ENCODE data around the gene MAGI1.

Gene MAGI1

GRCh38 chr3:65335587-65335986 lies 703.1 kb downstream of the MAGI1 start:
- DNase-seq = no peak

GRCh38 chr3:65334045-65334665 lies 704.6 kb downstream of the MAGI1 start:
- no peak for DNase-seq

GRCh38 chr3:65331730-65332129 lies 707.0 kb downstream of the MAGI1 start:
- DNase-seq = no peak

- DNase-seq = no peak
Measured at GRCh38 chr3:65330072-65330471, 708.6 kb downstream of the MAGI1 start.

- DNase-seq = no peak
Measured at GRCh38 chr3:65328148-65328547, 710.6 kb downstream of the MAGI1 start.

- no peak for DNase-seq
Measured at GRCh38 chr3:65326574-65326973, 712.1 kb downstream of the MAGI1 start.

- no peak for DNase-seq
Measured at GRCh38 chr3:65322910-65323309, 715.8 kb downstream of the MAGI1 start.

GRCh38 chr3:65318231-65318630 lies 720.5 kb downstream of the MAGI1 start:
- DNase-seq = no peak

DNA sequence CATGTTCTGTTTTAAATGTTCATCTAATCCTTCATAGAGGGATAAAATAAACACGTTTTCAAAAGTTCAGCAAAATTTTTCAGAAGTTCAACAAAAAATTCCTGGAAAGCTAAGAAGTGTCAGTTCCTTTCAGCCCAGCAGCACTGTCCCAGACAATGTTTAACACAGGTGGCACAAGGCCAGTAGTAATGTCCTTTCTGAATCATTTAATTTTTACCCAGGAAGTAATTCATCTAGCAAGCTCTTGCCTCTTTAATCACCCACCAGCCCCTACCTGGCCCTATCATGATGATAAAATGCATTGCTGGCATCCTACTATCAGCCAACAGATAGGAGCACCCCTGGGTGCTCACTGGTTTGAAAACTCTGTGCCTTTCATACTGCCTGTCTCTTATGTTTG lies 723.8 kb downstream of the MAGI1 start:
- no peak for DNase-seq

- DNase-seq = no peak
Measured at GRCh38 chr3:65314269-65314668, 724.4 kb downstream of the MAGI1 start.

DNA sequence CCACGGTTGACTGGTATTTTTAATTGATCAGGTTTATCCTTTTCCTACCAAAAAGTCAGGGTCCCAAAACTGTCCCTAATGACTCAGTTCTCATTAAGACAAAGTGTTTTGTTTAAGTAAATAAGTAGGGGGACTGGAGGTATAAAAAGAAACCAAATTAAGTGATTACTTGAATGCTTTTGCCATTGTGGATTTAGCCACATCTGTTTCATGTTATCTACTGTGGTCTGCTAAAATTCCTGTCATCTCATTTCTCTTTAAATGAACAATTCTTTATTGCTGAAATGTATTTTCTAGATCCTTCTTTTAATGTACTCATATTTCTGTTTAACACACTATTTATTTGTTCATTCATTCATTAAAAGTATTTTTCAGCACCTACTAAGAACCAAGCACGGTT lies 725.1 kb downstream of the MAGI1 start:
- no peak for DNase-seq

DNA sequence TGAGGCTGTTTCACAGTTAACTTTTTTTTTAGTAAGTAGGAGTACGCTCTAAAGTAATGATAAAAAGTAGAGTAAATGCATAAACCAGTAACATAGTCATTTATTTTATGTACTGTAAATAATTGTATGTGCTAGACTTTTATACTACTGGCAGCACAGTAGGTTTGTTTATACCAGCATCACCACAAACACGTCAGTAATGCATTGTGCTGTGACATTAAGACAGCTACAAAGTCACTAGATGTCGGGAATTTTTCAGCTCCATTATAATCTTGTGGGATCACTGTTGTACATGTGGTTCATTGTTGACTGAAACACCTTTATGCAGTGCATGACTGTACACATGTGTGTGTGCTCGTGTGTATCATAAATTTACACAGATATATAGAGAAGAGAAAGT lies 732.9 kb downstream of the MAGI1 start:
- no peak for DNase-seq
